ENCODE measurements around the gene FCHSD2. TPM values are rescaled to one million over a fixed set of nuclear protein-coding genes. Genes with fewer than 3 reads are reported as not detected.
A peak's percentile ranks its signal among the peaks of the same experiment; 100 is the strongest.

FCHSD2 gene
- 20.4 and 22.4 TPM in 2 replicates for total RNA-seq

DNA sequence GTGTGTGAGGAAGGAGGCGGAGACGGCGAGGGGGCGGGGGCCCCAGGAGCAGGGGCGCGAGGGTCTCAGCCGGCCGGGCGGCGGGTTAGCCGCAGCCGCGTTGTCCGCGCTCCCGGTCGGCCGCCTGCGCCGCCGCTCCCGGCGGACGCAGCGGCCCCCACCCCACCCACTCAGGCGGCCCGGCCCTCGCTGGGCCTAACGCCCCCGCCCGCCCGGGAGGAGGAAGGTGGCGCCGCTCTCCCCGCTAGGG is at the start of gene FCHSD2:
FCHSD2 (minus strand) TSS at position 191 of the 250 bp plus-strand sequence. CDS start 441 bp downstream, outside the sequence.
- DNase-seq = no peak
- Mint-ChIP-seq H3K27ac (peak within 1 kb of the TSS; percentile 98), H3K4me1 (peaks cover 44% of the 10 kb centered on the region)

DNA sequence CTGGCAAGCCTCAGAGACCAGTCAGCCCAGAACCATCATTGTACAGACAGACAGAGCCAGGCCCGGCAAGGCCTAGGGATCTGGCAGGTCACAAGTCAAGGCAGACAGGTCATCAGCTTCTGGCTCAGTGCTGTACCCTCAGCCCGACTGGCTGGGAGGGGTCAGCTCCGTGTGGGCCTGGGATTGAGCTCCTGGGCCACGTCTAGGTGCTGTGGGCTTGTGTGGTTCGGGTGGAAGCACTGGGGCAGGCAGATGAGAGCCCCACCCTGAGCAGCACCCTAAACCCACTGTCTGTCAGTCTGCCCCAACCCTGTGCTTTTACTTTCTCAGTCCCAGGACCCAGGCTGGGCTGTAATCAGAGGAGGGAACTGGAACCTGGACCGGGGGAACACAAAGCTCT is 49.0 kb upstream of the FCHSD2 start:
- no peak for DNase-seq
- peaks cover 3% of the 10 kb centered on the region for H3K27me3 Mint-ChIP-seq
- H3K36me3 Mint-ChIP-seq (ENCODE audit: low read depth) = no peaks in the 10 kb centered on the region
- intact Hi-C loops (cut with micrococcal nuclease) = no loop called here
- no peak overlapping the region for H3K4me3 Mint-ChIP-seq
- no peaks in the 10 kb centered on the region for H3K9me3 Mint-ChIP-seq
- no peak overlapping the region for H3K27ac Mint-ChIP-seq
- H3K4me1 Mint-ChIP-seq = no peaks in the 10 kb centered on the region

More for the DNA sequence above, at the start of gene FCHSD2:
- intact Hi-C loops (cut with micrococcal nuclease) = loop anchor here (1.0 to 5.0 kb wide), 3 partner anchors 107 to 328 kb away; partner anchors contain the start of gene ATG16L2
- peak within 1 kb of the TSS; percentile 99 for H3K4me3 Mint-ChIP-seq
- no peaks in the 10 kb centered on the region for H3K27me3 Mint-ChIP-seq
- H3K9me3 Mint-ChIP-seq = no peaks in the 10 kb centered on the region
- peaks cover 12% of the 10 kb centered on the region for H3K36me3 Mint-ChIP-seq (ENCODE audit: low read depth)

DNA sequence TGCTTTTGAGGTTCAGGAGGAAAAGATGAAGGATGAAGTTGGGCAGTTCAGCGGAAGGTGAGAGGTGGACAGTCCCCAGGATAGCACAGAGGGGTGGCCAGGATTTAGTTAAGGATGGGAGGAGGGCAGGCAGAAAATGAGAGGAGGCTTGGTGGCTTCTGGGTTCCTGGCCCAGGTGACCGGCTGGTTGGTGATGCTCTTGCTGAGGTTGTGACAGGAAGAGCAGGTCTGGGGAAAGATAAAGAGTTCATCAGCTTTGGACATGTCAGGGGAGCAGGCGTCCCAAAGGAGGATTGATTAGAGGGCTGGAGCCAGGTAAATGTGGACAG is 48.4 kb upstream of the FCHSD2 start:
- Mint-ChIP-seq H3K36me3 (ENCODE audit: low read depth) (no peaks in the 10 kb centered on the region), H3K27ac (no peak overlapping the region), H3K4me3 (no peak overlapping the region), H3K4me1 (no peaks in the 10 kb centered on the region), H3K27me3 (peaks cover 2% of the 10 kb centered on the region), H3K9me3 (no peaks in the 10 kb centered on the region)
- intact Hi-C loops (cut with micrococcal nuclease) = no loop called here
- DNase-seq = no peak

DNA sequence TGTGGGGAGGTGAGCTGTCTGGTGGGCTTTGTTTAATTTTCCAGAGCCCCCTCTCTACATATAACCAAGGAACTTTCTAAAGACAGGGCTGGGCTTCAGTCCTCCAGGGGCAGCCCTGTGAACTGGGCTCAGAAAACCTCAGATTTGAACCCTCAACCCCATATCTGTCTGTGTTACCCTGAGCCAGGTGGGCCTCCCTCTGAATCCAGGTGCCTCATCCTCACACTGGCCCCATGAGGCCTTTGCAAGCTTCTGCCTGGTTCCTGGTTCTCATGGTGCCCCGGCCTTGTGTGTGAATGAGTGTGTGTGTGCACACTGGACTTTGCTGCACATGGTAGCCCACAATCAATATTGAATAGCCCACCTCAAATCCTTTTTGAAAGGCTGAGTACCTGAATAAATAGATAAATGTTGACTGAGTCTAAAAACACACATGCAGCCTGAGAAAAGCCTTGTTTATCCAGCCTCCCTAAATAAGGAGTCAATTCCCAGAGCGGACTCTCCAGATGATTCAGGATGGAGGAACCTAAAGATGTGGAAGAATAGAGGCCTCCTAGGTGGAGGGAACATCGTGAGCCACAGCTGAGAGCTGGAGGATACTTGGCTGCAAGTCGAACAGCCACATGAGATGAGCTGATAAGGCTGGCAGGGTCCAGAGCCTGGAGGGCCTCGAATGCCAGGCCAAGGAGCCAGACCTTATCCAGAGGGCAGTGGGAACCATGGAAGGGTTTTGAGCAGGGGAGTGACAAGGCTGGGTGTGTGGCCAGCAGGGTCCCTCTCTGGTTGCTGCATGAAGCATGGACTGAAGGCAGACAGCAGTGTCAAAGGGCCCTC is 47.8 kb upstream of the FCHSD2 start:
- H3K27ac Mint-ChIP-seq = no peak overlapping the region
- no peaks in the 10 kb centered on the region for H3K36me3 Mint-ChIP-seq (ENCODE audit: low read depth)
- peaks cover 2% of the 10 kb centered on the region for H3K27me3 Mint-ChIP-seq
- intact Hi-C loops (cut with micrococcal nuclease) = no loop called here
- H3K9me3 Mint-ChIP-seq = no peaks in the 10 kb centered on the region
- no peak for DNase-seq
- H3K4me3 Mint-ChIP-seq = no peak overlapping the region
- H3K4me1 Mint-ChIP-seq = peaks cover 4% of the 10 kb centered on the region

DNA sequence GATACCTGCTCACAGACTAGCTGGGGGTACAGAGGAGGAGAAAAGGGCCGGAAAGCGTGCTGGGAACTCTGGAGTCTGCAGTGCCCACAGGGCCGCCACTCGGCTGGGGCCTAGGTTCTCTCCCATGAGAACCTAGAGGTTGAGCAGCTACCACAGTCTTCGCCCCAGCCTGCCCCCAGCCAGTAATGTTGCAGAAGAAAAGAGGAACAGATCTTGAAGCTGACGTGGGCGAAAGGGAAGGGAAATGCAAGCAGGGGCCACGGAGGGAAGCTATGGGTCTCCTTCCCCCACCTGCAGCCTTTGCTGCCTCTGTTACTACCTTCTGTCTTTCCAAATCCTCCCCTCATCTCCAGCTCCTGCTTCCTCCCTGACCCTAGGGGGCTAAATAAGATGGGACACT is 47.2 kb upstream of the FCHSD2 start:
- DNase-seq = no peak
- Mint-ChIP-seq H3K36me3 (ENCODE audit: low read depth) (no peaks in the 10 kb centered on the region), H3K4me1 (peaks cover 7% of the 10 kb centered on the region), H3K27me3 (peaks cover 3% of the 10 kb centered on the region), H3K4me3 (no peak overlapping the region), H3K27ac (no peak overlapping the region), H3K9me3 (no peaks in the 10 kb centered on the region)
- intact Hi-C loops (cut with micrococcal nuclease) = no loop called here

DNA sequence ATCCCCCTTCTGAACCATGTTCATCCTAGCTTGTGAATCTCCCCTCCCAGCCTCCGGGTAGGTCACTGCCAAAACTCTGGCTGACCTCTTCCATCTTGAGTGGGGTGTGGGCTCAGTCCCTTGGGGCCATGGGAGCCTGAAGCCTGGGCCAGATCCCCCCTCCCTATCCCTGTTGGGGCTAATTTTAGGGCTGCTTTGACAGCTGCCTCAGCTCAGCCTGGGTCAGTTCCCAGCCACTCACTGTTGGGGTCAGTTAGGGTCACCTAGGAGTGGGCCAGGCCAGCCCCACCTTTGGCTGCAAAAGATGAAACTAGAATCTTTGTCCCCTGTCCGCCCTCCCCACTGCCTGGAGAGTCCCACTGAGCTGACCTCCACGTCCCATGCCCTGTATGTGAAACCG is 46.2 kb upstream of the FCHSD2 start:
- Mint-ChIP-seq H3K9me3 (no peaks in the 10 kb centered on the region), H3K36me3 (ENCODE audit: low read depth) (no peaks in the 10 kb centered on the region), H3K27ac (no peak overlapping the region), H3K4me3 (no peak overlapping the region), H3K4me1 (peaks cover 8% of the 10 kb centered on the region), H3K27me3 (peaks cover 7% of the 10 kb centered on the region)
- DNase-seq = no peak
- intact Hi-C loops (cut with micrococcal nuclease) = no loop called here

DNA sequence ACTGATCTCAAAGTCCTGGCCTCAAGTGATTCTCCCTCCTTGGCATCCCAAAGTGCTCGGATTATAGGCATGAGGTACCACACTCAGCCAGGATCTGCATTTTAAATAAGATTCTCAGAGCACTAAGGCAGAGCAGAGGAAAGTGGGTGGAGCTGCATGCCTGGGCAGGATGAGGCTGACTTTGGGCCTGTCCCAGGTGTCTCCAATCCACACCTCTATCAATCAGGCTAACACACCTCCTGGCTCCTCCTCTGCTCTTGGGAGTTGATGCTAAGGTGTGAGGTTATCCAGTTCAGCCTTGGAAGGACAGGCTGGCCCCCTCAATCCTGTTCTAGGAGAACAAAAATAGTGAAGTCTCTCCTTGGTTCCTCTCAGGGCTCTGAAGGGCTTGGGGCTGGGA is 45.7 kb upstream of the FCHSD2 start:
- no peaks in the 10 kb centered on the region for H3K36me3 Mint-ChIP-seq (ENCODE audit: low read depth)
- H3K9me3 Mint-ChIP-seq = no peaks in the 10 kb centered on the region
- peaks cover 12% of the 10 kb centered on the region for H3K27me3 Mint-ChIP-seq
- intact Hi-C loops (cut with micrococcal nuclease) = no loop called here
- DNase-seq = no peak
- H3K4me1 Mint-ChIP-seq = peaks cover 8% of the 10 kb centered on the region
- no peak overlapping the region for H3K4me3 Mint-ChIP-seq
- H3K27ac Mint-ChIP-seq = no peak overlapping the region

DNA sequence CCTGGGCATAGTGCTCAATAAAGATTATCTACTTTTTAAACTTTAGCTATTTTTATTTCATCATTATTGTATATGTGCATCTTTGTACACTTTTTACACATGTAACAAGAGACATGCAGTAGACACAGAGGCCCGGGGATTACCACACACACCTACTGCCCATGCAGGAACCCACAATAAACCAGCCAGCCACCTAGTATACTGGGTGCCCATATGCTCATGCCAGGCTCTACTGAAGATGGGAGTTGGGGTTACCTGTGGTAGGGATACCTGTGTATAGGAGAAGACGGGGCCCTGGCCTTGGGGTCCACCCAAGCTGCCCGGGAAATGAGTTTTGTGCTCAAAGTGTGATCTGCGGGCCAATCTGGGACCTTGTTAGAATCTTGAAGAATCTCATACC is 44.8 kb upstream of the FCHSD2 start:
- DNase-seq = no peak
- Mint-ChIP-seq H3K4me1 (peaks cover 8% of the 10 kb centered on the region), H3K9me3 (no peaks in the 10 kb centered on the region), H3K27me3 (peaks cover 14% of the 10 kb centered on the region), H3K4me3 (no peak overlapping the region), H3K36me3 (ENCODE audit: low read depth) (no peaks in the 10 kb centered on the region), H3K27ac (no peak overlapping the region)
- intact Hi-C loops (cut with micrococcal nuclease) = no loop called here

DNA sequence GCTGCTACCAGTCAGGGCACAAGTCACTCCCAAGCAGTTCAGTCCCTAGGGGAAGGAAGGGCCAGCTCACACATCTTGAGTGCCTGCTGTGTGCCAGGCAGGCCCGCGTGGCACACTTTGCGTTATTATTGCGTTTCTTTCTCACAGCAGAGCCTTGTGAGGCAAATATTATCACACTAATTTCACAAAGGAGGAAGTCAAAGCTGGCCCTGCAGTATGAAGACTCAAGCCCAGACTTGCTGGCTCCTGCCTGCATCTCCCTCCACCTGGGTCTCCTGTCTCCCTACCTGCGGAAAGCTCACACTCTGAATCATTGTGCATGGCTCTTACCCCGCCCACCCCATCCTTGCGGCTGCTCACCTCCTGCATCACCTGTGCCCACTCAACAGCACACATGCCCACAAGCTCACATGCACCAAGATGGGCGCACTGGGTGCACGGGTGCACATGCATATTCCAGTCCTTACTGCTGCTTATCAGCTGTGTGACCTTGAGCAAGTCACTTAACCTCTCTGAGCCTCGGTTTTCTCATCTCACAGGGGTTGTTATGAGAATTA is 44.3 kb upstream of the FCHSD2 start:
- Mint-ChIP-seq H3K36me3 (ENCODE audit: low read depth) (no peaks in the 10 kb centered on the region), H3K27ac (no peak overlapping the region), H3K9me3 (no peaks in the 10 kb centered on the region), H3K4me1 (peaks cover 8% of the 10 kb centered on the region), H3K4me3 (no peak overlapping the region), H3K27me3 (peaks cover 19% of the 10 kb centered on the region)
- intact Hi-C loops (cut with micrococcal nuclease) = no loop called here
- no peak for DNase-seq

DNA sequence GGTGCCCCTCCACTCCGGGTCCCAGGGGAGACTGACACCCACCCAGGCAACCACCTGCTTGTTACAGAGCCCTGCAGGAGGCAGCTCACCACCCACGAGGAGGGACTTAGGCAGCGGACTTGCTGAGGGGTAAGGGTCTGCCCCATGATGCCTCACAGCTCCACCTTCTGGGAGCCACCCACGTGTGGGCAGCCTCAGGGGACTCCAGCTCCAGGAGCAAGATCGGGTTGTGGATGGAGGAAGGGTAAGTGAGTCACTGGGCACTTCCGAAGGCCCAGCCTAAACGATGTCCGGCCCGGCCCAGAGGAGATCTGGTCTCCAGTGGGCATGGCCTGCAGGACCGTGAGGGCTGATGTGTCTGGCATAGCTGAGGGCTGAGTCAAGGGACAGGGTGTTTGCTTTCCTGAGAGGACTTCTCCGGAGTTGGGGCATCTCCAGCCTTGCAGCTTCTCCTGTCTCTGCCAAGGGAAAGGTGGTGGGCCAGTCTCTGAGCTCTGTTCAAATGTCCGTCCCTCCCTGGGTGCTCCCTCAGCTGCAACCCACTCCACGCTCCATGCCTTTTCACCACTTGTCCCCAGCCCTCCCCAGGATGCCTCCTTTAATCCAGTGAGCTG is 43.7 kb upstream of the FCHSD2 start:
- DNase-seq = no peak
- Mint-ChIP-seq H3K36me3 (ENCODE audit: low read depth) (no peaks in the 10 kb centered on the region), H3K27me3 (peaks cover 22% of the 10 kb centered on the region), H3K4me3 (no peak overlapping the region), H3K4me1 (peaks cover 8% of the 10 kb centered on the region), H3K9me3 (no peaks in the 10 kb centered on the region), H3K27ac (no peak overlapping the region)
- intact Hi-C loops (cut with micrococcal nuclease) = loop anchor here (1.0 kb wide), 2 partner anchors 57 to 104 kb away; no protein-coding TSS in a partner anchor

DNA sequence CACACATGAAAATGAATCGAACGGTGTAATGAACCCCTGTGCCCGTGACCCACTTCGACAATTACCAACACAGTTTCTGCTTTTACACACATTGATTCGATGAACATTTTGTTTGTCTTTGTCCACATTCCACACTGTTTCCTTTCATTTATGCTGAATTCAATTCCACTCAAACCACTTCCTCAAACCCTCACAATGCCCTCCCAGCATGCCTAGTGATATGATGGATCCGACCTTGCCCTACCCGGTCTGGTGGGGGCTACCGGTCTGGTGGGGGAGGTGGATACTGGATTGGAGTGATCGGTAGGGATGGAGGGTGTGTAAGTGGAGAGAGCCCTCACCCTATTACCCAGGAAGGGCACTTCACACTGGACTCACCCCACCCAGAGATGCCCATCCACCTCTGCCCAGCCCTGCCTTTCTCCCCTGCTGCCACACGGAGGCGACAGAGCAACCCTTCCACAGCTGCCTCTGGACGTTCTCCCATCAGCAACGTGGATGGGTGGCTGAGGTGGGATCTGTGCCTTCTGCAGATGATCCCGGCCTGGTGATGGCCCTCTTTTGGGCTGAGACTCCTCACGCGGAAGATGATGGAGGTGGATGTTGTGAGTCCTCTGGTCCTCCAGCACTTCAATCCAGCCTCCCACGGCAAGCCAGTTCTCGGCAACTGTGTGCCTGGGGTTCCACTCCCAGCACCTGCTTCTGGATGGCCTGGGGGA is 43.0 kb upstream of the FCHSD2 start:
- peaks cover 8% of the 10 kb centered on the region for H3K4me1 Mint-ChIP-seq
- intact Hi-C loops (cut with micrococcal nuclease) = loop anchor here (1.0 kb wide), 2 partner anchors 57 to 104 kb away; no protein-coding TSS in a partner anchor
- peak overlapping the region; percentile 52 for H3K4me3 Mint-ChIP-seq
- H3K36me3 Mint-ChIP-seq (ENCODE audit: low read depth) = no peaks in the 10 kb centered on the region
- peaks cover 25% of the 10 kb centered on the region for H3K27me3 Mint-ChIP-seq
- no peaks in the 10 kb centered on the region for H3K9me3 Mint-ChIP-seq
- DNase-seq = peak; percentile 86
- no peak overlapping the region for H3K27ac Mint-ChIP-seq

DNA sequence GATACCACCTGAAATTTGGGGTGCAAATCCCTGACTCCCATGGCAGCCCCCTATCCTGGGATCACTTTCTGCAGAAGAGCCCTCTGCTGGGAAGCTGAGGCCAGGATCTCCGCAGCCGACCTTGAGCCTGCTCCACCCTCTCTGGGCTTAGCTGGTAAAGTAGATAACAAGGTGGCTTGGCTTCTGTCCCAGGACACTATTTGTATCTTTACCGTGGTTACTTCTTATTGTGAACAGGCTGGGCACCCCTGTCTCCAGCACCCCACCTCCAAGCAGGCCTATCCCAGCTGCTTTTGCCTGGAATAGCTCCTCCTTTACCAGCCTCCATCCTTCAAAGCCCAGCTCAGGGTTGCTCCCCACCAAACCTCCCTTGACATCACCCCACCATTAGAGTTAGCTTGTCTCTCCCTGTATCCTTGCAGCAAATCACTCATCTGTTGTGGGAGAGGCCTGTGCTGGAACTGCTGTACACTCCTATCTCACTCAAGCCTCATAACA is 40.8 kb upstream of the FCHSD2 start:
- Mint-ChIP-seq H3K27me3 (peaks cover 29% of the 10 kb centered on the region), H3K27ac (no peak overlapping the region), H3K36me3 (ENCODE audit: low read depth) (no peaks in the 10 kb centered on the region), H3K4me1 (peaks cover 11% of the 10 kb centered on the region), H3K4me3 (no peak overlapping the region), H3K9me3 (no peaks in the 10 kb centered on the region)
- intact Hi-C loops (cut with micrococcal nuclease) = no loop called here
- DNase-seq = no peak

DNA sequence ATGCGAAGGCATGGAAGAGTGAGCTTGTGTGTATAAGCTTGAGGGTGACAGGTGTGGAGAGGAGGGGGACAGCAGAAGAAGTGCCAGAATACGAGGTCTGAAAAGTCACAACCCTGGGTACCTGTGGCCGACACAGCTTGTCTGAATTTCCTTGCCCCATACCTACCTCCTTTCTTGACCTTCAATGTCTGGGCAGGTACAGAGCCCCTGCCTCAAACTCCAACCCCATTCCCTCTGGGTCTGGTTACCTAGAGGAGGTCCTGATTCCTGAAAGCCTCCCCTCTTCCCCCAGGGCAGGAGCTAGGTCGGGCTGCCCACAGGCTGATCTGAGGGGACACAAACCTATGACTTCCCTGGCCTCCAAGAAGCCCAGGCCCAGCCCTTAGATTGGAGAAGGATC is 36.6 kb upstream of the FCHSD2 start:
- H3K27me3 Mint-ChIP-seq = peaks cover 24% of the 10 kb centered on the region
- DNase-seq = no peak
- H3K4me3 Mint-ChIP-seq = no peak overlapping the region
- H3K9me3 Mint-ChIP-seq = no peaks in the 10 kb centered on the region
- H3K36me3 Mint-ChIP-seq (ENCODE audit: low read depth) = no peaks in the 10 kb centered on the region
- intact Hi-C loops (cut with micrococcal nuclease) = loop anchor here (1.0 to 2.0 kb wide), 3 partner anchors 38 to 347 kb away; no protein-coding TSS in a partner anchor
- no peak overlapping the region for H3K27ac Mint-ChIP-seq
- peaks cover 13% of the 10 kb centered on the region for H3K4me1 Mint-ChIP-seq

All from activated CD4-positive, alpha-beta T cell treated with anti-CD3 and anti-CD28 coated beads, Interleukin-2, amount 10 ng/mL, durations not matched to agents 24 days and 14 days (primary cell).